HG02943 (cell line): Measurements from ENCODE around the gene SHISA6.

ENCODE experiments used
- ATAC-seq: cut with Tn5 transposase; IDR thresholded peaks from one replicate; pipeline ENCODE4 v1.9.1; 2021; ENCODE audit warnings: mild to moderate bottlenecking, low read depth, moderate library complexity; ENCODE audit not compliant: unreplicated experiment

The SHISA6 gene

GRCh38 chr17:11506635-11507034 is 265.6 kb downstream of the SHISA6 start:
- no peak for ATAC-seq

GRCh38 chr17:11511696-11512095 is 270.7 kb downstream of the SHISA6 start:
- no peak for ATAC-seq

GRCh38 chr17:11514565-11514964 is 273.6 kb downstream of the SHISA6 start:
- ATAC-seq: no peak

- ATAC-seq: no peak
Measured at GRCh38 chr17:11514981-11515680, 274.1 kb downstream of the SHISA6 start.

- no peak for ATAC-seq
Measured at GRCh38 chr17:11515901-11516300, 274.9 kb downstream of the SHISA6 start.

GRCh38 chr17:11535231-11535630 is 294.2 kb downstream of the SHISA6 start:
- ATAC-seq: no peak

GRCh38 chr17:11538366-11538765 is 297.4 kb downstream of the SHISA6 start:
- ATAC-seq: no peak

GRCh38 chr17:11539637-11540036 is 298.6 kb downstream of the SHISA6 start:
- no peak for ATAC-seq

GRCh38 chr17:11545002-11545401 is 304.0 kb downstream of the SHISA6 start:
- ATAC-seq: no peak

GRCh38 chr17:11545696-11546095 is 304.7 kb downstream of the SHISA6 start:
- no peak for ATAC-seq

GRCh38 chr17:11547853-11548252 is 306.8 kb downstream of the SHISA6 start:
- ATAC-seq: no peak

GRCh38 chr17:11548398-11548797 is 307.4 kb downstream of the SHISA6 start:
- no peak for ATAC-seq

- no peak for ATAC-seq
Measured at GRCh38 chr17:11550431-11550830, 309.4 kb downstream of the SHISA6 start.

GRCh38 chr17:11551442-11551841 is 310.4 kb downstream of the SHISA6 start:
- no peak for ATAC-seq

GRCh38 chr17:11553135-11553534 is 312.1 kb downstream of the SHISA6 start:
- no peak for ATAC-seq

GRCh38 chr17:11554042-11554441 is 313.0 kb downstream of the SHISA6 start:
- ATAC-seq: no peak

GRCh38 chr17:11554542-11554941 is 313.5 kb downstream of the SHISA6 start:
- no peak for ATAC-seq

GRCh38 chr17:11555530-11555929 is 314.5 kb downstream of the SHISA6 start:
- no peak for ATAC-seq

GRCh38 chr17:11557727-11558452 is 316.9 kb downstream of the SHISA6 start:
- ATAC-seq: no peak

- no peak for ATAC-seq
Measured at GRCh38 chr17:11558681-11559234, 317.7 kb downstream of the SHISA6 start.

- ATAC-seq: no peak
Measured at GRCh38 chr17:11559601-11560000, 318.6 kb downstream of the SHISA6 start.

GRCh38 chr17:11561281-11561680 is 320.3 kb downstream of the SHISA6 start:
- no peak for ATAC-seq
